Measurements from ENCODE around the gene RPS19. TPM values are rescaled to one million over a fixed set of nuclear protein-coding genes. Genes with fewer than 3 reads are reported as not detected.

RPS19 gene
- total and polyA plus RNA-seq, 2 experiments from 2014 or later: 840 to 1,425 TPM

GRCh38 chr19:41894350-41894749, 34.3 kb downstream of the RPS19 start:
- Histone ChIP-seq H3K27me3 (no peaks in the 10 kb centered on the region), H3K27ac (no peak overlapping the region), H3K79me2 (no peaks in the 10 kb centered on the region), H3K9me2 (replicated peaks; ENCODE audit: insufficient read depth) (no peaks in the 10 kb centered on the region), H3K4me3 (no peak overlapping the region), H3K36me3 (replicated peaks; ENCODE audit: insufficient read depth, low read depth) (no peaks in the 10 kb centered on the region), H3K4me2 (no peak overlapping the region), H4K20me1 (ENCODE audit: insufficient read depth, poor library complexity, severe bottlenecking) (no peaks in the 10 kb centered on the region), H3K4me1 (ENCODE audit: insufficient read depth) (no peaks in the 10 kb centered on the region), H2AFZ (no peak overlapping the region), H3K9me3 (ENCODE audit: low read depth) (no peaks in the 10 kb centered on the region)
- WGBS (ENCODE audit: low lambda C conversion rate, missing lambda C conversion rate): 93% methylated on average over 14 of the region's 14 CpGs
- no peak for TF ChIP-seq EZH2 (IDR thresholded peaks at IDR 0.05; ENCODE audit: borderline replicate concordance)
- no peak for TF ChIP-seq EZH2phosphoT487 (IDR thresholded peaks at IDR 0.05; ENCODE audit: low read depth, severe bottlenecking, unreplicated experiment)
- TF ChIP-seq CTCF (IDR thresholded peaks at IDR 0.05; ENCODE audit: poor library complexity): no peak
- DNase-seq (ENCODE audit: low spot score): no peak

- Histone ChIP-seq H2AFZ (no peak overlapping the region), H3K4me2 (no peak overlapping the region), H3K79me2 (no peaks in the 10 kb centered on the region), H3K4me3 (no peak overlapping the region), H4K20me1 (ENCODE audit: insufficient read depth, poor library complexity, severe bottlenecking) (no peaks in the 10 kb centered on the region), H3K9me3 (ENCODE audit: low read depth) (no peaks in the 10 kb centered on the region), H3K4me1 (ENCODE audit: insufficient read depth) (no peaks in the 10 kb centered on the region), H3K9me2 (replicated peaks; ENCODE audit: insufficient read depth) (no peaks in the 10 kb centered on the region), H3K27ac (no peak overlapping the region), H3K27me3 (no peaks in the 10 kb centered on the region), H3K36me3 (replicated peaks; ENCODE audit: insufficient read depth, low read depth) (no peaks in the 10 kb centered on the region)
- DNase-seq (ENCODE audit: low spot score): no peak
- TF ChIP-seq EZH2phosphoT487 (IDR thresholded peaks at IDR 0.05; ENCODE audit: low read depth, severe bottlenecking, unreplicated experiment) (no peak), EZH2 (IDR thresholded peaks at IDR 0.05; ENCODE audit: borderline replicate concordance) (no peak), CTCF (IDR thresholded peaks at IDR 0.05; ENCODE audit: poor library complexity) (no peak)
- 86% methylated on average over 19 of the region's 19 CpGs for WGBS (ENCODE audit: low lambda C conversion rate, missing lambda C conversion rate)
These were observed 35.9 kb downstream of the RPS19 start for GRCh38 chr19:41895745-41896580.

GRCh38 chr19:41896581-41896942, 36.5 kb downstream of the RPS19 start:
- no peak overlapping the region for H3K27ac ChIP-seq
- H2AFZ ChIP-seq: no peak overlapping the region
- H3K36me3 ChIP-seq (replicated peaks; ENCODE audit: insufficient read depth, low read depth): no peaks in the 10 kb centered on the region
- H3K27me3 ChIP-seq: no peaks in the 10 kb centered on the region
- no peak for DNase-seq (ENCODE audit: low spot score)
- TF ChIP-seq EZH2phosphoT487 (IDR thresholded peaks at IDR 0.05; ENCODE audit: low read depth, severe bottlenecking, unreplicated experiment) (no peak), EZH2 (IDR thresholded peaks at IDR 0.05; ENCODE audit: borderline replicate concordance) (no peak), CTCF (IDR thresholded peaks at IDR 0.05; ENCODE audit: poor library complexity) (no peak)
- H3K9me2 ChIP-seq (replicated peaks; ENCODE audit: insufficient read depth): no peaks in the 10 kb centered on the region
- H3K79me2 ChIP-seq: no peaks in the 10 kb centered on the region
- no peaks in the 10 kb centered on the region for H3K9me3 ChIP-seq (ENCODE audit: low read depth)
- H3K4me2 ChIP-seq: no peak overlapping the region
- H4K20me1 ChIP-seq (ENCODE audit: insufficient read depth, poor library complexity, severe bottlenecking): no peaks in the 10 kb centered on the region
- no CpG with 5 or more reads among the region's 1 CpG for WGBS (ENCODE audit: low lambda C conversion rate, missing lambda C conversion rate)
- no peak overlapping the region for H3K4me3 ChIP-seq
- H3K4me1 ChIP-seq (ENCODE audit: insufficient read depth): no peaks in the 10 kb centered on the region

Data from hepatocyte (in vitro differentiated cells).